Activated CD8-positive, alpha-beta memory T cell treated with anti-CD3 and anti-CD28 coated beads, Interleukin-2, amount 50 U/mL, for 24 hours (primary cell): Measurements from ENCODE around the gene OR2B2.

Experiments used
- DNase-seq: peaks from one replicate; pipeline ENCODE4 v3.0.0-alpha.2; 2020; ENCODE audit errors: extremely low read depth

Gene OR2B2

DNA sequence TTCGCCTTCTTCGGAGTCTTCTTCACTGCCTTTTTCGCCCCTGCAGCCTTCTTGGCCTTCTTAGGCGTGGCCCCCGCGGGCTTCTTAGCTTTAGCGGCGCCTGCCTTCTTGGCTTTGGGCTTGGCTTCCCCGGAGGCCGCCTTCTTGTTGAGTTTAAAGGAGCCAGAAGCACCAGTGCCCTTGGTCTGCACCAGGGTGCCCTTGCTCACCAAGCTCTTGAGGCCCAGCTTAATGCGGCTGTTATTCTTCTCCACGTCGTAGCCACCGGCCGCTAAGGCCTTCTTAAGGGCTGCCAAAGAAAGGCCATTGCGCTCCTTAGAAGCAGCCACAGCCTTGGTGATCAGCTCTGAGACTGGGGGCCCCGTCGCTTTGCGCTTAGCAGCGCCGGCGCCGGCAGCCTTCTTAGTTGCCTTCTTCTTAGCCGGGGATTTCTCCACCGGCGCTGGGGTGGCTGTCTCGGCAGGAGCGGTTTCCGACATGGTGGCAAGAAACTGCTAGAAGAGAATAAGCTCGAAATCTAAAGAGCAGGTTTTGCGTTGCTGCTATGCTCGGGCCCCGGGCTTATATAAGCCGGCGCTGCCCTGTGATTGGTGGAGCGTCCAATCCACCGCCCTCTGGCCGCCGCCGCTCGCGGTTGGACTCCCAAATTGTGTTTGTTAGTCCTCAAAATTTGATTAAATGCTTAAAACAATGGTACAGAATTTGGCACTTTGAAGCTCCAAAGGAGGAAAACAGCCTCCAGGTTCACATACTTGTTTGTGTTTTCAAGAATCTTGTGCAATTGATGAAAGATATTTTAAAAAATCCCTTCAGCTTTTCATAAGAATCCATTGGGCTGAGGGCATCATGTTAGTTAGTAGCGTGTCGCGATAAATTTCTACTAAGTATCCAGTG, 44.9 kb downstream of the OR2B2 start:
- DNase-seq: no peak

DNA sequence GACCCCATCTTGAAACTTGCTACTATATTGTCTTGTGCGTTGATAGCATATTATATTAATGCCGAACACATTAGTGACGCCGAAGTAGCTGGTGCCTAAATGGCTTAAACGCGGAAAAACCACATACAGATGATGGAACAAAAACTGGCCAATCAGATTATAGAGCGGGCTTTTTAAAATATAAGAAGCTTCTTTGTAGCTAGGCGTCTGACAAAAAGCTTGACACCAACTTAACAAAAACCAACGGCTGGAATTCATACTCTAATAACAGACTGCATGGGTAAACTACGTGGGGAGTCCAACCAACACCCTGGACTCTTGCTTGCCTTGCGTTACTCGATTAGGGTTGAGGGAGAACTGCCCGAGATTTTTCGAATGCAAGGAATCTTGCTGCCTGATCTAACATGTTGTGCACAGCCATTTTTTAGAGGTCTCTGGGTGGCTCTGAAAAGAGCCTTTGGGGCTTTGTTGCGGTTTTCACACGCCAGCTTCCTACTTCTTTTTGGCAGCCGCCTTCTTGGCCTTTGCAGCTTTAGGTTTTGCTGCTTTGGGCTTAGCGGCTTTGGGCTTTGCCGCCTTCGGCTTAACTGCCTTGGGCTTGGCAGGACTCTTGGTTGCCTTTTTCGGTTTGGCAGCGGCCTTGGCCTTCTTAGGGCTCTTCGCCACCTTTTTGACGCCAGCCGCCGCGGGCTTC, 45.7 kb downstream of the OR2B2 start:
- no peak for DNase-seq

DNA sequence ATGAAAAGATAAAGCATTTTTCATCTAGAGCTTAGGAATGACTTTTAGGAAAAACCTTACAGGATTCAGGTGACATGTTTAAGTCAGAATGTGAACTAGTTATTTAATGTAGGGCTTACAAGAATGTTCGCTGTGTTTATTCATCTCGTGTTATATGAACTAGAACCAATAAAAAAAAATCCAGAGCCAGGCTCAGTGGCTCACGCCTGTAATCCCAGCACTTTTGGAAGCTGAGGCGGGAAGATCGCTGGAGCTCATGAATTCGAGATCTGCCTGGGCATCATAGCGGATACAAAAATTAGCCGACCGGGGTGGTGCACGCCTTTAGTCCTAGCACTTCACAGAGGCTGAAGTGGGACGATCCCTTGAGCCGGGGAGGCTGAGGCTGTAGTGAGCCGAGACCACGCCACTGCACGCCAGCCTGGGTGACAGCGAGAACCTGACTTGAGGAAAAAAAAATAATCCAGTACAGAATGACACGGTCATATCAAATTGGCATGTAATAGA, 46.3 kb downstream of the OR2B2 start:
- DNase-seq: no peak

DNA sequence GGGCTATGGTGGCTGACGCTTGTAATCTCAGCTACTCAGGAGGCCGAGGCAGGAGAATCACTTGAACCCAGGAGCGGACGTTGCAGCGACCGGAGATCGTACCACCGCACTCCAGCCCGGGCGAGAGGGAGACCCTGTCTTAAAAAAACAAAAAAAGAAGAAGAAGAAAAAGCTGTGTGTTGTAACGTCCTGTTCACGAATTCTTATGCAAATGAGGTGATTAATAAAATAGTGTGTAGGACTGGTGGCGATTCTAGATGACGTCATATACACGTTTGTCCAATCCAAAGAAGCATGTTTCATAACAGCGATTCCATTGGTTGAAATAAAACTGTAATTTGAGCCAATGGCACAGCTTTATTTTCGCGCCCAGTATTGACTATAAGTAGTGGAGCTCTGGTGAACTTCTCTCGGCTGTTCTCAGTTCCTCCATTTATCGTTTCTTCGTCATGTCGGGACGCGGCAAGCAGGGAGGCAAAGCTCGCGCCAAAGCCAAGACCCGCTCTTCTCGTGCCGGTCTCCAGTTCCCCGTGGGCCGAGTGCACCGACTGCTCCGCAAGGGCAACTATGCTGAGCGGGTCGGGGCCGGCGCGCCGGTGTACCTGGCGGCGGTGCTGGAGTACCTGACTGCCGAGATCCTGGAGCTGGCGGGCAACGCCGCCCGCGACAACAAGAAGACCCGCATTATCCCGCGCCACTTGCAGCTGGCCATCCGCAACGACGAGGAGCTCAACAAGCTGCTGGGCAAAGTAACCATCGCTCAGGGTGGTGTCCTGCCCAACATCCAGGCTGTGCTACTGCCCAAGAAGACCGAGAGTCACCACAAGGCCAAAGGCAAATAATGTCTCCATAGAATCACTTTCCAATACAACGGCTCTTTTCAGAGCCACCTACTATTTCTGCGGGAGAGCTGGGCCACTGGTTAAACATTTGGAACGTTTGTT, 47.0 kb downstream of the OR2B2 start:
- no peak for DNase-seq

DNA sequence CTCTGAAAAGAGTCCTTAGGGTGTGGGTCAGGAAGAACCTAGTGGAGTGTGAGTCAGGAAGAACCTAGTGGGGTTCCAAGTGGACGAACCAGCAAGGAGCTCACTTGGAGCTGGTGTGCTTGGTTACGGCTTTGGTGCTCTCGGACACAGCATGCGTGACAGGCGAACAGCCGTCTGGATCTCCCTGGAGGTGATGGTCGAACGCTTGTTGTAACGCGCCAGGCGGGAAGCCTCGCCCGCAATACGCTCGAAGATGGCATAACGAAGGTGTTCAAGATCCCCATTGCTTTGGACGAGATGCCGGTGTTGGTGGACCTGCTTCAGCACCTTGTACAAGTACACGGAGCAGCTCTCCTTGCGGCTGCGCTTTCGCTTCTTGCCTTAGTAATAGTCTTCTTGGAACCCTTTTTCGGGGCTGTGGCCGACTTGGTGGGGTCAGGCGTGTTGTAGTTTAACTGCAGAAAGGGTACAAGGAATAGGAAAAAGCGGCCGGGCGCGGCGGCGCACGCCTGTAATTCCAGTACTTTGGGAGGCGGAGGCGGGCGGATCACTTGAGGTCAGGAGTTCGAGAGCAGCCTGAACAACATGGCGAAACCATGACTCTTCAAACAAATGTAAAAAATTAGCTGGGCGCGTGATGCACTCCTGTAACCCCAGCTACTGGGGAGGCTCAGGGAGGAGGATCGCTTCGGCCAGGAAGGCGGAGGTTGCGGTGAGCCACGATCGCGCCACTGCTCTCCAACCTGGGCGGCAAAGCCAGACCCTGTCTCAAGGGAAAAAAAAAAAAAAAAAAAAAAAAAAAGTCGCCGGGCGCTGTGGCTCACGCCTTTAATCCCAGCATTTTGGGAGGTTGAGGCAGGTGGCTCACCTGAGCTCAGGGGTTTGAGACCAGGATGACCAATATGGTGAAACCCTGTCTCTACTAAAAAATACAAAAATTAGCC, 48.0 kb downstream of the OR2B2 start:
- no peak for DNase-seq

DNA sequence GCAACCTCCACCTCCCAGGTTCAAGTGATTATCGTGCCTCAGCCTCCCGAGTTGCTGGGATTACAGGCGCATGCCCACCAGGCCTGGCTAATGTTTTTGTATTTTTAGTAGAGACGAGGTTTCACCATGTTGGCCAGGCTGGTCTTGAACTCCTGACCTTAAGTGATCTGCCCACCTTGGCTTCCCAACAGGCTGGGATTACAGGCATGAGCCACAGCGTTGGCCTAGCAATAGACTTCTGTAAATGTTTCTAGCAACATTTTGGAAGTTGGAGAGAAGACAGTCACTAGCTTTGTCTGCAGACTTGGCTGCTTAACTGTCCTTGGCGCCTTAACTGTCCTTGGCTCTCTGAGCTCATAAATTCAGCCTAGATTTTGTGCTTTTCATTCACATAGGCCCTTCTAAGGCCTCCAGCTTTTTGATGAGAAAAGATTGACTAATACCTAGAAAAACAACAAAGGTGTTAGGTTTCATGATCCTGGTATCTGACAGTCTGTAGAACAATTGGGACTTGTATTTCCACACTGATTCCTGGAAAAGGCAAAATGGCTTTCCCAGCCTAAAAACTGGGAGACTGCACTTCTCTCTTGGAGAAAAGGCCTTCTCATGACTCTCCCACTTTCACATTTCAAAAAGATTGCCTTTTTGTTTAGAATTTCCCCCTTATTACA, 49.7 kb downstream of the OR2B2 start:
- DNase-seq: no peak

DNA sequence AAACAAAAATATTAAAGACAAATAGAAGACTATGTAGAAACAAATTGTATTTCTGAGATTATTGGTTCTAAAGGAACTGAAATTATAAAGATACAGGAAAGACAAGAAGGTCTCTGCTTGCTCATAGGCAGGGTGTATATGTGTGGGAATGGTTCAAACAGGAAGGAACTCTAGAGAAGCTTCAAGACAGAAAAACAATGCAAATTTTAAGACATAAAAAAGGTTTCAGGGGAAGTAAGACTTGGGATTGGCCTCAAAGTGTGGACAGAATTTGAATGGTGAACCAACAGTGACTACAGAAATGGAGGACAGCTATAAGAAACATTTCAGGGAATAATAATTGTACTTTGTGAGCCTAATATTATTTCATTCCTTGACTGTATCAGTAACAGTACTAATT, 50.3 kb downstream of the OR2B2 start:
- no peak for DNase-seq

DNA sequence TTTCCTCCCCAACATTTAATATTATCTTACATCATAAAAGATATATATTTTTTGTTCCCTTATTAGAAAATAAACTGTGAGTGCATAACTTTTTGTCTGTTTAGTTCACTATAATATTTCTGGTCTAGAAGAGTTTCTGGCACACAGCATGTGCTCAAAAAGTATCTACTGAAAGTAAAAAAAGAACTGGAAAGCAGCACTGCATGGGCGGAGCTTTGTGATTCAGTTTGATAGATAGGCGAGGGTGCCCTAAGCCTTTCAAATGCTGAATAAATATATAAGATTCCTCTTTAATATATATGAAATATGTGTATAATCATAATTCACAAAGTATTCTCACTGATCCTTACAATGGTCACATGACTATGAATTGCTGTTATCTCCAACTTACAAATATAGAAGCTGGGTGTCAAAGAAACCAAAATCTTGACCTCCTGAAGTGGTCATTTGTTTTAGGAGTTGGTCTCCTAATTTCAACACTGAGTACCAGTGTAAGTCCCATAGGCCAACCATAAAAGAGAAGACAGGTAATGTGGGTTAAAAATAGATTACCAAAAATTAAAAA, 50.8 kb downstream of the OR2B2 start:
- no peak for DNase-seq
